ENCODE results near the gene ITGA1.

GRCh38 chr5:52827815-52828214, 40.1 kb downstream of the ITGA1 start:
- no peak for TF ChIP-seq PAX8 (CRISPR knock-in tag; IDR thresholded peaks at IDR 0.05; ENCODE audit: borderline replicate concordance)
- no peak for TF ChIP-seq POLR2A (IDR thresholded peaks at IDR 0.05; ENCODE audit: insufficient read depth in 1 of 2, low read depth in 2 of 2, low read length in 2 of 2)
- TF ChIP-seq CREB1 (IDR thresholded peaks at IDR 0.05) = no peak
- TF ChIP-seq CREB1 (CRISPR knock-in tag; IDR thresholded peaks at IDR 0.05) = no peak
- no peak for TF ChIP-seq CTCF (CRISPR knock-in tag; IDR thresholded peaks at IDR 0.05)
- no peak for TF ChIP-seq TCF12 (IDR thresholded peaks at IDR 0.05)
- TF ChIP-seq TCF12 (CRISPR knock-in tag; IDR thresholded peaks at IDR 0.05) = no peak
- TF ChIP-seq ZNF331 (CRISPR knock-in tag; IDR thresholded peaks at IDR 0.05) = no peak

All from HepG2 (cell line).